DMS53 treated with DMSO at 0.1 percent for 48 hours (cell line): ENCODE data around the gene NCKIPSD.

ENCODE experiments used
- DNase-seq: peaks from one replicate; lab custom pipeline; 2025; ENCODE audit not compliant: unreplicated experiment; lab: John Stamatoyannopoulos, UW

The NCKIPSD gene

GRCh38 chr3:48697952-48698351, 12.2 kb upstream of the NCKIPSD start:
- DNase-seq: no peak

GRCh38 chr3:48696601-48697000, 10.9 kb upstream of the NCKIPSD start:
- DNase-seq: no peak

- DNase-seq: no peak
These were observed 10.4 kb upstream of the NCKIPSD start for GRCh38 chr3:48696156-48696555.

- DNase-seq: no peak
These were observed 9.7 kb upstream of the NCKIPSD start for GRCh38 chr3:48695393-48695753.

- DNase-seq: no peak
These were observed 9.1 kb upstream of the NCKIPSD start for GRCh38 chr3:48694610-48695392.

- DNase-seq: no peak
These were observed 8.1 kb upstream of the NCKIPSD start for GRCh38 chr3:48693826-48694225.

- DNase-seq: no peak
These were observed 6.8 kb upstream of the NCKIPSD start for GRCh38 chr3:48692551-48692950.

- DNase-seq: no peak
These were observed 5.2 kb upstream of the NCKIPSD start for GRCh38 chr3:48690846-48691458.

- DNase-seq: no peak
These were observed 3.7 kb upstream of the NCKIPSD start for GRCh38 chr3:48689384-48689783.

- no peak for DNase-seq
These were observed 3.0 kb upstream of the NCKIPSD start for GRCh38 chr3:48688737-48689075.

- no peak for DNase-seq
These were observed 2.5 kb upstream of the NCKIPSD start for GRCh38 chr3:48688032-48688736.

GRCh38 chr3:48687220-48687678, 1.5 kb upstream of the NCKIPSD start:
- no peak for DNase-seq

- DNase-seq: no peak
These were observed 964 bp upstream of the NCKIPSD start for GRCh38 chr3:48686538-48687219.

GRCh38 chr3:48685293-48685602, 467 bp downstream of the NCKIPSD start:
- no peak for DNase-seq

- no peak for DNase-seq
These were observed 1.1 kb downstream of the NCKIPSD start for GRCh38 chr3:48684480-48685143.

GRCh38 chr3:48684054-48684349, 1.7 kb downstream of the NCKIPSD start:
- no peak for DNase-seq

- DNase-seq: no peak
These were observed 2.9 kb downstream of the NCKIPSD start for GRCh38 chr3:48682786-48683185.

GRCh38 chr3:48681974-48682610, 3.6 kb downstream of the NCKIPSD start:
- no peak for DNase-seq

GRCh38 chr3:48681541-48681880, 4.2 kb downstream of the NCKIPSD start:
- no peak for DNase-seq

GRCh38 chr3:48680811-48681540, 4.7 kb downstream of the NCKIPSD start:
- no peak for DNase-seq
